ENCODE measurements around the gene BRIP1.
"Not testable (repeated sequence)": the region's sequence is repeated elsewhere in the genome, so short reads cannot be mapped to it uniquely, and the experiment has no call there.

Gene BRIP1

DNA sequence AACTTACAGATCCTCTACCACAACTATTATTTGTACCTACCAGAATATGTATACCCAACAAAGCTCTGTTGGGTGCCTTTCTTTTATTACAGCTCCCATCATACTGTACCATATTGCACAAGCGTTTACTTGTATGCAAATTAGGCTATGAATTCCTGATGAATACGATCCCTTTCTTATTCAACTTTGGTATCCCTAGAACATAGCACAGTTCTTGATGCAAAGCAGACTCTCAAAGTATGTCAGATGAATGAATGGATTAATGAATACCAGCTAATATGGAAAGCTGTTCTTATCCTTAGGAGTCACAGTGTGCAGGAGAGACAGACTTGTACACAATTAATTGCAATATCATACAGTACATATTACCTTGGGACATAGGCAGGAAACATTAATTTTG, 192.6 kb downstream of the BRIP1 start:
- no peak overlapping the region for H3K27ac ChIP-seq (ENCODE audit: low read depth, low read length)
- no peaks in the 10 kb centered on the region for H3K27me3 ChIP-seq (ENCODE audit: control insufficient read depth, insufficient read depth, low read length)
- H3K4me1 ChIP-seq (ENCODE audit: control insufficient read depth, insufficient read depth, low read length), result no peaks in the 10 kb centered on the region
- H3K9ac ChIP-seq (ENCODE audit: low read depth, low read length), result no peak overlapping the region
- no peaks in the 10 kb centered on the region for H3K9me3 ChIP-seq (ENCODE audit: control insufficient read depth, insufficient read depth, low read length)
- no peak overlapping the region for H3K4me3 ChIP-seq (ENCODE audit: low read depth, low read length)
- no peaks in the 10 kb centered on the region for H3K36me3 ChIP-seq (ENCODE audit: control insufficient read depth, insufficient read depth, low read length)

DNA sequence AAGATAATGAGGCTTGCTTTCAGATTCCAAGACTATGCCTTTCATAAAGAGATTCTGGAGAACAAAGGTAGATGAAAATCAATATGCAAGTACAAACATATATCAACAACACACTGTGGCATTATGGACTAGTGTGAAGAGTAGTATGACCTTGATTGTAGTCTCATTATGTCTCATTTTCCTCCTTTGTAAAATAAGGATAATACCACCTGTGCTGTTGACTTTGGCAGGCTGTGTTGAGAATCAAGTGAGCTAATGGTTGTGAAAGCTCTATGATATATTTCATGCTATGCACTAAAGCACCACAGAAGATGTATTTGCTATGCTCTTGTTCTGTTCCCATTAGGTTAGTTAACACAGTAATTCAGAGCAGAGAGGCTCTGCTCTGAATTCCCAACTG, 193.8 kb downstream of the BRIP1 start:
- H3K4me1 ChIP-seq (ENCODE audit: control insufficient read depth, insufficient read depth, low read length), result no peaks in the 10 kb centered on the region
- no peak overlapping the region for H3K9ac ChIP-seq (ENCODE audit: low read depth, low read length)
- no peaks in the 10 kb centered on the region for H3K36me3 ChIP-seq (ENCODE audit: control insufficient read depth, insufficient read depth, low read length)
- no peak overlapping the region for H3K4me3 ChIP-seq (ENCODE audit: low read depth, low read length)
- no peaks in the 10 kb centered on the region for H3K27me3 ChIP-seq (ENCODE audit: control insufficient read depth, insufficient read depth, low read length)
- no peaks in the 10 kb centered on the region for H3K9me3 ChIP-seq (ENCODE audit: control insufficient read depth, insufficient read depth, low read length)
- H3K27ac ChIP-seq (ENCODE audit: low read depth, low read length), result no peak overlapping the region

GRCh38 chr17:61668486-61668885, 194.8 kb downstream of the BRIP1 start:
- H3K4me3 ChIP-seq (ENCODE audit: low read depth, low read length), result no peak overlapping the region
- H3K9me3 ChIP-seq (ENCODE audit: control insufficient read depth, insufficient read depth, low read length), result no peaks in the 10 kb centered on the region
- no peaks in the 10 kb centered on the region for H3K4me1 ChIP-seq (ENCODE audit: control insufficient read depth, insufficient read depth, low read length)
- no peak overlapping the region for H3K9ac ChIP-seq (ENCODE audit: low read depth, low read length)
- H3K27ac ChIP-seq (ENCODE audit: low read depth, low read length), result no peak overlapping the region
- H3K27me3 ChIP-seq (ENCODE audit: control insufficient read depth, insufficient read depth, low read length), result no peaks in the 10 kb centered on the region
- H3K36me3 ChIP-seq (ENCODE audit: control insufficient read depth, insufficient read depth, low read length), result no peaks in the 10 kb centered on the region

DNA sequence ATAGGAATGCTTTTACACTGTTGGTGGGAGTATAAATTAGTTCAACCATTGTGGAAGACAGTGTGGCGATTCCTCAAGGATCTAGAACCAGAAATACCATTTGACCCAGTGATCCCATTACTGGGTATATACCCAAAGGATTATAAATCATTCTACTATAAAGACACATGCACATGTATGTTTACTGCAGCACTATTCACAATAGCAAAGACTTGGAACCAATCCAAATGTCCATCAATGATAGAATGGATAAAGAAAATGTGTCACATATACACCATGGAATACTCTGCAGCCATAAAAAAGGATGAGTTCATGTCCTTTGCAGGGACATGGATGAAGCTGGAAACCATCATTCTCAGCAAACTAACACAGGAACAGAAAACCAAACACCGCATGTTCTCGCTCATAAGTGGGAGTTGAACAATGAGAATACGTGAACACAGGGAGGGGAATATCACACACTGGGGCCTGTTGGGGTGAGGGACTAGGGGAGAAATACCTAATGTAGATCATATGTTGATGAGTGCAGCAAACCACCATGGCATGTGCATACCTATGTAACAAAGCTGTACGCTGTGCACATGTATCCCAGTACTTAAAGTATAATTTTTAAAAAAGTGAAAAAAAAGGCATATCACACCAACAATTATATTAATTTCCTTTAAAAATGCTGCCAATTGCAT, 196.8 kb downstream of the BRIP1 start:
- H3K9me3 ChIP-seq (ENCODE audit: control insufficient read depth, insufficient read depth, low read length); H3K27ac ChIP-seq (ENCODE audit: low read depth, low read length); H3K9ac ChIP-seq (ENCODE audit: low read depth, low read length); H3K4me3 ChIP-seq (ENCODE audit: low read depth, low read length); H3K4me1 ChIP-seq (ENCODE audit: control insufficient read depth, insufficient read depth, low read length); H3K36me3 ChIP-seq (ENCODE audit: control insufficient read depth, insufficient read depth, low read length); H3K27me3 ChIP-seq (ENCODE audit: control insufficient read depth, insufficient read depth, low read length): not testable (repeated sequence)

DNA sequence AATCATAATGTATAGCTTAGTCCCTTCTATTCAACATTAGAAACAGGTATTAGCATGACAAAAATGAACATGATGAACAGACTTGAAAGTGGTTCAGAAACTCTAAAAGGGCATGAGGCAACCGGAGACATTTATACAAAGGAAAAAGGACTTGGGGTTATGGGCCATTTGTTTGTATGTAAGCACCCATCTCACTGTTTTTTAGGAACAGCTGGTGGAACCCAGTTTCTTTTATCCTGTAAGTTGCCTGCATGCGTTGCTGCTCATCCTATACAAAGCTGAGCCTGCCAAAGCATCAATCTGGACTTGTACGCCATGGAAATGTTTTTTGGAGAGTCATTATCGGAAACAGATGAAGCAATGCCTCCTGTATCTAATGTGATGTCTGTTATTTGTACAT, 200.0 kb downstream of the BRIP1 start:
- Histone ChIP-seq H3K27me3 (ENCODE audit: control insufficient read depth, insufficient read depth, low read length) (no peaks in the 10 kb centered on the region), H3K4me3 (ENCODE audit: low read depth, low read length) (no peak overlapping the region), H3K9ac (ENCODE audit: low read depth, low read length) (no peak overlapping the region), H3K4me1 (ENCODE audit: control insufficient read depth, insufficient read depth, low read length) (no peaks in the 10 kb centered on the region), H3K36me3 (ENCODE audit: control insufficient read depth, insufficient read depth, low read length) (no peaks in the 10 kb centered on the region), H3K27ac (ENCODE audit: low read depth, low read length) (no peak overlapping the region), H3K9me3 (ENCODE audit: control insufficient read depth, insufficient read depth, low read length) (no peaks in the 10 kb centered on the region)

DNA sequence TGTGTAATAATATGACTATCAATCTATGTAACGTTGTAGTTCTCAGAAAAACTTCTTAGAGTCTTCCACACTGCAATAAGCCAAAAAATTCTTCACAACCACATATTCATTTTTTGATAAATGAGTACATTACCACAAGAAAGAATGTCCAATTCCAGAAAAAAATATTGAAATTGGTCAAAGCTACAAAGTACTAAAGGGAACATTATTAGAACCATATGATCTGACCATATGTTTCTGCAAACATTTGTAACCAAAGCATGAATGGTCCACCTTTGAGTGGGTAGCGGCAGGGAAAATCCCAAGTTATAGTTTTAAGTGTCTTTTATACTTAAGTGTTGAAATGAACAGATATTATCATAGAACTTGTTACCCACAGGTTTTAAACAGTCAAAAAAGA, 200.6 kb downstream of the BRIP1 start:
- H3K27ac ChIP-seq (ENCODE audit: low read depth, low read length), result no peak overlapping the region
- H3K27me3 ChIP-seq (ENCODE audit: control insufficient read depth, insufficient read depth, low read length), result no peaks in the 10 kb centered on the region
- no peak overlapping the region for H3K4me3 ChIP-seq (ENCODE audit: low read depth, low read length)
- no peak overlapping the region for H3K9ac ChIP-seq (ENCODE audit: low read depth, low read length)
- H3K4me1 ChIP-seq (ENCODE audit: control insufficient read depth, insufficient read depth, low read length), result no peaks in the 10 kb centered on the region
- H3K36me3 ChIP-seq (ENCODE audit: control insufficient read depth, insufficient read depth, low read length), result no peaks in the 10 kb centered on the region
- H3K9me3 ChIP-seq (ENCODE audit: control insufficient read depth, insufficient read depth, low read length), result no peaks in the 10 kb centered on the region

GRCh38 chr17:61662186-61662585, 201.1 kb downstream of the BRIP1 start:
- Histone ChIP-seq H3K4me1 (ENCODE audit: control insufficient read depth, insufficient read depth, low read length) (no peaks in the 10 kb centered on the region), H3K9me3 (ENCODE audit: control insufficient read depth, insufficient read depth, low read length) (no peaks in the 10 kb centered on the region)

GRCh38 chr17:61660746-61661485, 202.4 kb downstream of the BRIP1 start:
- H3K36me3 ChIP-seq (ENCODE audit: control insufficient read depth, insufficient read depth, low read length), result no peaks in the 10 kb centered on the region
- no peak overlapping the region for H3K4me3 ChIP-seq (ENCODE audit: low read depth, low read length)
- no peaks in the 10 kb centered on the region for H3K9me3 ChIP-seq (ENCODE audit: control insufficient read depth, insufficient read depth, low read length)
- H3K27me3 ChIP-seq (ENCODE audit: control insufficient read depth, insufficient read depth, low read length), result no peaks in the 10 kb centered on the region
- no peaks in the 10 kb centered on the region for H3K4me1 ChIP-seq (ENCODE audit: control insufficient read depth, insufficient read depth, low read length)
- no peak overlapping the region for H3K9ac ChIP-seq (ENCODE audit: low read depth, low read length)
- no peak overlapping the region for H3K27ac ChIP-seq (ENCODE audit: low read depth, low read length)

More at GRCh38 chr17:61662186-61662585, 201.1 kb downstream of the BRIP1 start:
- Histone ChIP-seq H3K4me3 (ENCODE audit: low read depth, low read length) (no peak overlapping the region), H3K36me3 (ENCODE audit: control insufficient read depth, insufficient read depth, low read length) (no peaks in the 10 kb centered on the region), H3K27me3 (ENCODE audit: control insufficient read depth, insufficient read depth, low read length) (no peaks in the 10 kb centered on the region), H3K9ac (ENCODE audit: low read depth, low read length) (no peak overlapping the region), H3K27ac (ENCODE audit: low read depth, low read length) (no peak overlapping the region)

GRCh38 chr17:61659437-61659836, 203.9 kb downstream of the BRIP1 start:
- no peak overlapping the region for H3K9ac ChIP-seq (ENCODE audit: low read depth, low read length)
- H3K27ac ChIP-seq (ENCODE audit: low read depth, low read length), result no peak overlapping the region
- no peaks in the 10 kb centered on the region for H3K9me3 ChIP-seq (ENCODE audit: control insufficient read depth, insufficient read depth, low read length)
- no peaks in the 10 kb centered on the region for H3K36me3 ChIP-seq (ENCODE audit: control insufficient read depth, insufficient read depth, low read length)
- H3K27me3 ChIP-seq (ENCODE audit: control insufficient read depth, insufficient read depth, low read length), result no peaks in the 10 kb centered on the region
- H3K4me3 ChIP-seq (ENCODE audit: low read depth, low read length), result no peak overlapping the region
- no peaks in the 10 kb centered on the region for H3K4me1 ChIP-seq (ENCODE audit: control insufficient read depth, insufficient read depth, low read length)

GRCh38 chr17:61658183-61658582, 205.1 kb downstream of the BRIP1 start:
- Histone ChIP-seq H3K9ac (ENCODE audit: low read depth, low read length) (no peak overlapping the region), H3K4me1 (ENCODE audit: control insufficient read depth, insufficient read depth, low read length) (no peaks in the 10 kb centered on the region), H3K4me3 (ENCODE audit: low read depth, low read length) (no peak overlapping the region), H3K9me3 (ENCODE audit: control insufficient read depth, insufficient read depth, low read length) (no peaks in the 10 kb centered on the region), H3K36me3 (ENCODE audit: control insufficient read depth, insufficient read depth, low read length) (no peaks in the 10 kb centered on the region), H3K27ac (ENCODE audit: low read depth, low read length) (no peak overlapping the region), H3K27me3 (ENCODE audit: control insufficient read depth, insufficient read depth, low read length) (no peaks in the 10 kb centered on the region)

- no peaks in the 10 kb centered on the region for H3K9me3 ChIP-seq (ENCODE audit: control insufficient read depth, insufficient read depth, low read length)
- no peaks in the 10 kb centered on the region for H3K36me3 ChIP-seq (ENCODE audit: control insufficient read depth, insufficient read depth, low read length)
- H3K27ac ChIP-seq (ENCODE audit: low read depth, low read length), result no peak overlapping the region
- H3K27me3 ChIP-seq (ENCODE audit: control insufficient read depth, insufficient read depth, low read length), result no peaks in the 10 kb centered on the region
- H3K4me3 ChIP-seq (ENCODE audit: low read depth, low read length), result no peak overlapping the region
- H3K9ac ChIP-seq (ENCODE audit: low read depth, low read length), result no peak overlapping the region
- H3K4me1 ChIP-seq (ENCODE audit: control insufficient read depth, insufficient read depth, low read length), result no peaks in the 10 kb centered on the region
Observed at GRCh38 chr17:61657338-61657737, 206.0 kb downstream of the BRIP1 start.

Data from HUES48 (cell line).